NCI-H1092 treated with DMSO at 0.1 percent for 48 hours (cell line): ENCODE measurements around the gene VAMP5.
"Not testable (repeated sequence)": the region's sequence is repeated elsewhere in the genome, so short reads cannot be mapped to it uniquely, and the experiment has no call there.

Experiments
- DNase-seq: peaks from one replicate; lab custom pipeline; 2025; lab: John Stamatoyannopoulos, UW

The VAMP5 gene

GRCh38 chr2:85601771-85602475 lies 17.7 kb downstream of the VAMP5 start:
- no peak for DNase-seq

GRCh38 chr2:85602476-85603234 lies 18.4 kb downstream of the VAMP5 start, which contains the start of gene TMEM150A:
TSS of gene TMEM150A (minus strand) at chr2:85602698. CDS start at chr2:85601948, 750 bp downstream.
- DNase-seq = peak; percentile 66

- DNase-seq = not testable (repeated sequence)
Observed at GRCh38 chr2:85604133-85604444, 19.9 kb downstream of the VAMP5 start.

GRCh38 chr2:85604568-85605339 lies 20.5 kb downstream of the VAMP5 start:
- no peak for DNase-seq

GRCh38 chr2:85605406-85606115 lies 21.3 kb downstream of the VAMP5 start:
- no peak for DNase-seq

GRCh38 chr2:85606116-85606455 lies 21.9 kb downstream of the VAMP5 start:
- DNase-seq = no peak

GRCh38 chr2:85607268-85608215 lies 23.3 kb downstream of the VAMP5 start:
- no peak for DNase-seq

- no peak for DNase-seq
Observed at GRCh38 chr2:85611217-85611704, 27.0 kb downstream of the VAMP5 start.

- peak; percentile 73 for DNase-seq
Observed at GRCh38 chr2:85611705-85612587, 27.7 kb downstream of the VAMP5 start, which contains the start of gene C2orf68. TSS of gene C2orf68 (minus strand) at chr2:85612066. CDS start at chr2:85611984, 82 bp downstream.

GRCh38 chr2:85613717-85614515 lies 29.7 kb downstream of the VAMP5 start:
- no peak for DNase-seq

- not testable (repeated sequence) for DNase-seq
Observed at GRCh38 chr2:85614757-85615156, 30.5 kb downstream of the VAMP5 start.

- no peak for DNase-seq
Observed at GRCh38 chr2:85615413-85615728, 31.1 kb downstream of the VAMP5 start.

- DNase-seq = not testable (repeated sequence)
Observed at GRCh38 chr2:85617723-85618122, 33.5 kb downstream of the VAMP5 start.

- DNase-seq = no peak
Observed at GRCh38 chr2:85619617-85620016, 35.4 kb downstream of the VAMP5 start.

- DNase-seq = no peak
Observed at GRCh38 chr2:85621338-85621737, 37.1 kb downstream of the VAMP5 start.

GRCh38 chr2:85623991-85624390 lies 39.8 kb downstream of the VAMP5 start:
- no peak for DNase-seq

GRCh38 chr2:85628658-85629057 lies 44.4 kb downstream of the VAMP5 start:
- no peak for DNase-seq

GRCh38 chr2:85631316-85631715 lies 47.1 kb downstream of the VAMP5 start:
- no peak for DNase-seq

GRCh38 chr2:85635011-85635410 lies 50.8 kb downstream of the VAMP5 start:
- no peak for DNase-seq
